ENCODE results near the gene KBTBD12. TPM values are rescaled to one million over a fixed set of nuclear protein-coding genes. Genes with fewer than 3 reads are reported as not detected.
A peak's percentile ranks its signal among the peaks of the same experiment; 100 is the strongest.

Gene KBTBD12
- total and polyA plus RNA-seq, 9 donors = 7.9 to 18.2 (median 13.9) TPM

GRCh38 chr3:128004661-128005060 is 89.6 kb downstream of the KBTBD12 start:
- 94% methylated on average over 7 of the region's 8 CpGs for WGBS (ENCODE audit: insufficient coverage)
- Histone ChIP-seq H3K36me3 (ENCODE audit: control insufficient read depth, insufficient read depth, low read length) (no peaks in the 10 kb centered on the region), H3K27ac (ENCODE audit: low read length) (no peak overlapping the region), H3K4me1 (ENCODE audit: control insufficient read depth, insufficient read depth, low read length) (peaks cover 4% of the 10 kb centered on the region), H3K4me3 (ENCODE audit: low read length) (no peak overlapping the region), H3K27me3 (ENCODE audit: control insufficient read depth, insufficient read depth, low read length) (peaks cover 13% of the 10 kb centered on the region), H3K9me3 (replicated peaks; ENCODE audit: control insufficient read depth, low read depth, low read length) (no peaks in the 10 kb centered on the region)
- no peak for DNase-seq

GRCh38 chr3:128006061-128007032 is 91.3 kb downstream of the KBTBD12 start:
- 26% methylated on average over 24 of the region's 30 CpGs for WGBS (ENCODE audit: insufficient coverage)
- Histone ChIP-seq H3K4me1 (ENCODE audit: control insufficient read depth, insufficient read depth, low read length) (peaks cover 4% of the 10 kb centered on the region), H3K27me3 (ENCODE audit: control insufficient read depth, insufficient read depth, low read length) (peaks cover 13% of the 10 kb centered on the region), H3K4me3 (ENCODE audit: low read length) (no peak overlapping the region), H3K36me3 (ENCODE audit: control insufficient read depth, insufficient read depth, low read length) (no peaks in the 10 kb centered on the region), H3K27ac (ENCODE audit: low read length) (no peak overlapping the region), H3K9me3 (replicated peaks; ENCODE audit: control insufficient read depth, low read depth, low read length) (no peaks in the 10 kb centered on the region)
- no peak for DNase-seq

- DNase-seq = no peak
- Histone ChIP-seq H3K4me1 (ENCODE audit: control insufficient read depth, insufficient read depth, low read length) (peaks cover 4% of the 10 kb centered on the region), H3K9me3 (replicated peaks; ENCODE audit: control insufficient read depth, low read depth, low read length) (no peaks in the 10 kb centered on the region), H3K36me3 (ENCODE audit: control insufficient read depth, insufficient read depth, low read length) (no peaks in the 10 kb centered on the region), H3K27ac (ENCODE audit: low read length) (no peak overlapping the region), H3K27me3 (ENCODE audit: control insufficient read depth, insufficient read depth, low read length) (peaks cover 13% of the 10 kb centered on the region), H3K4me3 (ENCODE audit: low read length) (no peak overlapping the region)
- WGBS (ENCODE audit: insufficient coverage) = 34% methylated on average over 10 of the region's 11 CpGs
Measured at GRCh38 chr3:128007033-128007424, 92.0 kb downstream of the KBTBD12 start.

GRCh38 chr3:128009952-128010846 is 95.2 kb downstream of the KBTBD12 start:
- H3K36me3 ChIP-seq (ENCODE audit: control insufficient read depth, insufficient read depth, low read length) = no peaks in the 10 kb centered on the region
- H3K27me3 ChIP-seq (ENCODE audit: control insufficient read depth, insufficient read depth, low read length) = peaks cover 13% of the 10 kb centered on the region
- H3K4me3 ChIP-seq (ENCODE audit: low read length) = no peak overlapping the region
- WGBS (ENCODE audit: insufficient coverage) = 90% methylated on average over 2 of the region's 12 CpGs
- no peak for DNase-seq
- peaks cover 4% of the 10 kb centered on the region for H3K4me1 ChIP-seq (ENCODE audit: control insufficient read depth, insufficient read depth, low read length)
- no peak overlapping the region for H3K27ac ChIP-seq (ENCODE audit: low read length)
- H3K9me3 ChIP-seq (replicated peaks; ENCODE audit: control insufficient read depth, low read depth, low read length) = no peaks in the 10 kb centered on the region

- Histone ChIP-seq H3K4me3 (ENCODE audit: low read length) (no peak overlapping the region), H3K9me3 (replicated peaks; ENCODE audit: control insufficient read depth, low read depth, low read length) (no peaks in the 10 kb centered on the region), H3K27ac (ENCODE audit: low read length) (no peak overlapping the region), H3K4me1 (ENCODE audit: control insufficient read depth, insufficient read depth, low read length) (peaks cover under 1% of the 10 kb centered on the region), H3K27me3 (ENCODE audit: control insufficient read depth, insufficient read depth, low read length) (peaks cover 7% of the 10 kb centered on the region), H3K36me3 (ENCODE audit: control insufficient read depth, insufficient read depth, low read length) (no peaks in the 10 kb centered on the region)
- WGBS (ENCODE audit: insufficient coverage) = 0% methylated on average over 5 of the region's 12 CpGs
- DNase-seq = peak; percentile 32
Measured at GRCh38 chr3:128011140-128011539, 96.1 kb downstream of the KBTBD12 start.

GRCh38 chr3:128012050-128012449 is 97.0 kb downstream of the KBTBD12 start:
- Histone ChIP-seq H3K4me1 (ENCODE audit: control insufficient read depth, insufficient read depth, low read length) (no peaks in the 10 kb centered on the region), H3K27ac (ENCODE audit: low read length) (no peak overlapping the region), H3K36me3 (ENCODE audit: control insufficient read depth, insufficient read depth, low read length) (no peaks in the 10 kb centered on the region), H3K4me3 (ENCODE audit: low read length) (no peak overlapping the region), H3K27me3 (ENCODE audit: control insufficient read depth, insufficient read depth, low read length) (peaks cover 1% of the 10 kb centered on the region), H3K9me3 (replicated peaks; ENCODE audit: control insufficient read depth, low read depth, low read length) (no peaks in the 10 kb centered on the region)
- 99% methylated on average over 8 of the region's 14 CpGs for WGBS (ENCODE audit: insufficient coverage)
- DNase-seq = no peak

- Histone ChIP-seq H3K36me3 (ENCODE audit: control insufficient read depth, insufficient read depth, low read length) (no peaks in the 10 kb centered on the region), H3K4me1 (ENCODE audit: control insufficient read depth, insufficient read depth, low read length) (no peaks in the 10 kb centered on the region), H3K4me3 (ENCODE audit: low read length) (no peak overlapping the region), H3K9me3 (replicated peaks; ENCODE audit: control insufficient read depth, low read depth, low read length) (no peaks in the 10 kb centered on the region), H3K27me3 (ENCODE audit: control insufficient read depth, insufficient read depth, low read length) (no peaks in the 10 kb centered on the region), H3K27ac (ENCODE audit: low read length) (no peak overlapping the region)
- WGBS (ENCODE audit: insufficient coverage) = no CpG with 5 or more reads among the region's 3 CpGs
- DNase-seq = no peak
Measured at GRCh38 chr3:128014548-128014947, 99.5 kb downstream of the KBTBD12 start.

- Histone ChIP-seq H3K4me1 (ENCODE audit: control insufficient read depth, insufficient read depth, low read length) (no peaks in the 10 kb centered on the region), H3K36me3 (ENCODE audit: control insufficient read depth, insufficient read depth, low read length) (no peaks in the 10 kb centered on the region), H3K9me3 (replicated peaks; ENCODE audit: control insufficient read depth, low read depth, low read length) (no peaks in the 10 kb centered on the region), H3K4me3 (ENCODE audit: low read length) (no peak overlapping the region), H3K27ac (ENCODE audit: low read length) (no peak overlapping the region), H3K27me3 (ENCODE audit: control insufficient read depth, insufficient read depth, low read length) (no peaks in the 10 kb centered on the region)
- DNase-seq = no peak
- WGBS (ENCODE audit: insufficient coverage) = 57% methylated on average over 1 of the region's 1 CpG
Measured at GRCh38 chr3:128016502-128016901, 101.5 kb downstream of the KBTBD12 start.

GRCh38 chr3:128021768-128022372 is 106.8 kb downstream of the KBTBD12 start:
- H3K36me3 ChIP-seq (ENCODE audit: control insufficient read depth, insufficient read depth, low read length) = no peaks in the 10 kb centered on the region
- H3K9me3 ChIP-seq (replicated peaks; ENCODE audit: control insufficient read depth, low read depth, low read length) = no peaks in the 10 kb centered on the region
- DNase-seq = no peak
- no peaks in the 10 kb centered on the region for H3K27me3 ChIP-seq (ENCODE audit: control insufficient read depth, insufficient read depth, low read length)
- WGBS (ENCODE audit: insufficient coverage) = 56% methylated on average over 8 of the region's 10 CpGs
- H3K4me1 ChIP-seq (ENCODE audit: control insufficient read depth, insufficient read depth, low read length) = no peaks in the 10 kb centered on the region
- H3K4me3 ChIP-seq (ENCODE audit: low read length) = no peak overlapping the region
- no peak overlapping the region for H3K27ac ChIP-seq (ENCODE audit: low read length)

- DNase-seq = no peak
- H3K4me1 ChIP-seq (ENCODE audit: control insufficient read depth, insufficient read depth, low read length) = no peaks in the 10 kb centered on the region
Measured at GRCh38 chr3:128033102-128033501, 118.1 kb downstream of the KBTBD12 start.

More at GRCh38 chr3:128033102-128033501, 118.1 kb downstream of the KBTBD12 start:
- no peak overlapping the region for H3K4me3 ChIP-seq (ENCODE audit: low read length)
- no peaks in the 10 kb centered on the region for H3K36me3 ChIP-seq (ENCODE audit: control insufficient read depth, insufficient read depth, low read length)
- no peaks in the 10 kb centered on the region for H3K9me3 ChIP-seq (replicated peaks; ENCODE audit: control insufficient read depth, low read depth, low read length)
- peaks cover 5% of the 10 kb centered on the region for H3K27me3 ChIP-seq (ENCODE audit: control insufficient read depth, insufficient read depth, low read length)
- no peak overlapping the region for H3K27ac ChIP-seq (ENCODE audit: low read length)

Measured in muscle of leg (tissue), 11 donors.